Dedifferentiated amniotic fluid mesenchymal stem cell (primary cell): ENCODE measurements around the gene CBY1.

ENCODE experiments used
- DNase-seq: peaks from one replicate; pipeline ENCODE4 v3.0.0-alpha.2; 2016; ENCODE audit errors: extremely low spot score

CBY1 gene

DNA sequence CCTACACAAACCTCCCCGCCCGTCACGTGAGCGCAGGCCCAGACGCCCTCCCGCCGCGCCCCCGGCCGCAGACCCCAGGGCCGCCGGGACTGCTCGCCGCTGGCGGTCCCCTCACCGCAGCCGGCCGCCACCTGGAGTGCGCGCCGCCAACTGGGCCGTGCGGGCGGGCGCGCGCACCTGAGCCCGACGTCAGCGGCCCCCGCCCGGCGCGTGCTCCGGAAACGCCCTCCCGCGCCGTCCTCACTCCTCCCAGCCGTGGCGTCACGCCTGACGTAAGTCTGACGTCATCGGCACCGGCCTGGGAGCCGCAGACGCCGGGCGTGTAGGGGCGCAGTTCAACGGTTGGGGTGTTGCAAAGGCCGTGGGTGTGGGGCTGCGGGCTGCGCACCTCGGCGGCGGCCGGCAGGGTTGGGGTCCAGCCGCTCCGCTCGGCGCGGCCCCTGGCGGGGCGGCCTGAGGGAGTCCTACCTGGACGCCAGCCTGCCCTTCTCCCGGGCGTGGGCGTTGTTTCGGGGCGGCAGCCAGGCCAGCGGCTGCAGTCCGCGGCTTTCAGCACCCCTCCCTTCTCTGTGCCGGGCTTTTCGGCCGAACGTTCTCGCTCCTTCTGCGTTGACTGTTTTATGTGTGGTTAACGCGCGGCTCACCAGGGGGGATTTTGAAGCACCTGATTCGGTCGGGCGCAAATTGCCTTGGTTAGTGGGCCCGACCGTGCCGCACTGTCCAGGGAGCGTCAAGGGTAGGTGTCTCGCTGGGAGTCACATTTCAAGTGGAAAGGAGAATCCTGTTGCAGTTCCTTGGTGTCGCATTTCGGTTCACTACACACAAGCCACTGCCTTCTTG, 44.6 kb downstream of the CBY1 start, which contains the start of gene JOSD1:
TSS of gene JOSD1 (minus strand) at position 155 of the 840 bp plus-strand sequence. CDS start 956 bp downstream, outside the sequence.
- DNase-seq: peak; percentile 82

DNA sequence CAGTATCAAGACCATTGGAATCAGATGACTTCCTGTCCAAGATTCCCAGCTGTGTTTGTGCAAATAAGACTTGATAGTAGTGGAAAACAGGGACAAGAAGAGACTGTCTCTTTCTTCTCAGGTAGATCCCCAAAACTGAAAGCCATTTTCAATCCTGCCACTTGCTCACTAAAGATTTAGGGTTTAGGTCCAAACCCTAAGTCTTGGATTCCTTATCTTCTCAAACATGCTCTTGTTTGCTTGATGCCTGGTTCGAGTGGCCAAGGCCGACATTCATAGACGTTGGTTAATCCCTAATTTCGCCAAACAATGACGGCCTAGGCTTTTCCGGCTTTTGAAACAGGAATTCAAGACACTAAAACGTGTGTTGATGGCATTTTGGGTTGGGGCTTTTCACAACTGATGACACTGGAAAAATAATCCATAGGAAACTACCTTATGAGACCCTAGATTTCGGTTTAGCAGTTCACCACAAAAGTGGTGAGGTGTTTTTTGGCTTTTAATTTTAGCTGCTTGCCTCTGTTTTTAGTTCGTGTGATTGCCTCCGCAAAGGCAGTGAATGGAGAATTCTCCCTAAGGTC, 48.3 kb downstream of the CBY1 start:
- DNase-seq: no peak

DNA sequence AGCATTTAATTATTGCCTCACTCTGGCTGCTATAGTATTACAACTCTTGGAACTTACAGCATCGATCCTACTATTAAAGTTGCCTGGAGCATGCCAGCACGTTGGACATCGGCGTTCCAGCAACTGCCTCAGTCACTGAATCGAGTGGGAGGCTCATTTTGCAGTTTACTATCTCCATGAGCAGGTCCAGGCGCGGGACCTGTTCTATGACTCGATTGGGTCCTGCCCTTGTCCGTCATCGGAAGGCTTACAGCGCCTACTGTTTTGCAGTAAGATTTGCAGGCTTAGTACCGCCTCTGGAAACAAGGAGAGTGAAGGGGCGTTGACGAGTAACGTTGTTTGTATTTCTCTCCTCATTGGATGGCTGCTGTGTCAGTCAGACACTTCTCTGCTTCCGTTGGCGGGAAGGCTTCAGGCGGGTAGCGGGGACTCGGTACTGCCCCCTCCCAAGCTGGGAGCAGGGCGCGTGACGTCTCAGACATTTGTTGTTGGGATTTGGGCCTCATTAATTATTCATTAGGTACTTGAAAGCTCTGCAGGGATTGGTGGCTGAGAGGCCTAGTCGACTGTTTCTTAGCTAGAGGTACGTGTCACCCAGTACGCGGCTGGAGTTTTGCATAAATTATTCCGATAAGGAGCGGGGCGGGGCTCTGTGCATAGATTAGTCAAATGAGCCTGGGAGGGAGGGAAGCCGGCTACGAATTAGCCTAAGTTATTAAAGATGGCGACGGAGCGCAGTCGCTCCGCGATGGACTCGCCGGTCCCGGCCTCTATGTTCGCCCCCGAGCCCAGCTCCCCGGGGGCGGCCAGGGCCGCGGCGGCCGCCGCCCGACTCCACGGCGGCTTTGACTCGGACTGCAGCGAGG, 49.0 kb downstream of the CBY1 start, which contains the start of gene GTPBP1:
TSS of gene GTPBP1 (plus strand) at position 710 of the 866 bp plus-strand sequence. CDS start at position 722, 12 bp downstream.
- DNase-seq: peak; percentile 100

DNA sequence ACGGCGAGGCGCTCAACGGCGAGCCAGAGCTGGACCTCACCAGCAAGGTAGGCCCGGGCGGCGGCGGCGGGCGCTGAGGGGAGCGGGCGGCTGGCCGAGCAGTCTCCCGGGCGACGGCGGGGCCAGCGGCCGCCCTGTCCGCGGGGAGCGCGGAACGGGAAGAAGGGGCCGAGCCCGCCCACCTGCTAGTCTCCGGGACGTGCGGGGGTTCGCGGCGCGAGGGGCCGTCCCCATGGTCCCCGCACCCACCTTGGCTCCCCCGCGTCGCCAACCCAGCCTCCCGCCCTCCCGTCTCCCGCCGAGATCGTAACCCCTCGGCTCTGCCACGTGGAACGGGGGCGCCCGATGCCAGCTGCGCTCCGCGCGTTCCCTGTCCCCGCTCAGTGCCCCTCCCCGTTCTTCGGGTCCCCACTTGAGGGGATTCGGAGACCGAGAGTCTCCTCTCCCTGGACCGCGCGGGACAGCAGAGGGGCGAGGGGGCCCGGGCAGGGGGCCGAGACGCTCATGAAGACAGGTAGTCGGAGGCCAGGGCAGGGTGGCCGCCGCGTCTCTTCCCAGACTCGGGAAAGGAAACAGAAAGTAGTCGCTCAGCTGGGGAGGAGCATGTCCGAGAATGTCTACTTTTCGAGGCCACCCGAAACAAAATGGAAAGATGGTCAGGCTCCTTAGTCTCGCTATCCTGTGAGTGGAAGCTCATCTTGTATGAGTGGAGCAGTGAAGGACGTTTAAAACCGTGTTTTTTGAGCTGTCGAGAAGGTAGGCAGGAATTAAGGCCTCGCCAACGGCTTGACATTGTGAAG, 49.9 kb downstream of the CBY1 start:
- DNase-seq: no peak

DNA sequence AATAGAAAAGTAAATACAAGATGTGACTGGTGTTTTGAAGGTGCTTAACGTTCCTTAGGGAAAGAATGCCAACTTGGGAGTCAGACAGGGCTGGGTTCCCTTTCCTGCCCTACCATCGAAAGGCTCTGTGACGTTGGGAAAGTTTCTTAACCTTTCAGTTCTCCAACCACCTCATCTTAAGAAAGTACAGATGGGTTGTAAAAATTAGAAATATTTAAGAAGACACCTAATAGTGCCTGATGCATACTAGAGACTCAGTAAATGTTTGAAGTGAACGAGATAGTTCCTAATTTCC, 50.4 kb downstream of the CBY1 start:
- DNase-seq: no peak

DNA sequence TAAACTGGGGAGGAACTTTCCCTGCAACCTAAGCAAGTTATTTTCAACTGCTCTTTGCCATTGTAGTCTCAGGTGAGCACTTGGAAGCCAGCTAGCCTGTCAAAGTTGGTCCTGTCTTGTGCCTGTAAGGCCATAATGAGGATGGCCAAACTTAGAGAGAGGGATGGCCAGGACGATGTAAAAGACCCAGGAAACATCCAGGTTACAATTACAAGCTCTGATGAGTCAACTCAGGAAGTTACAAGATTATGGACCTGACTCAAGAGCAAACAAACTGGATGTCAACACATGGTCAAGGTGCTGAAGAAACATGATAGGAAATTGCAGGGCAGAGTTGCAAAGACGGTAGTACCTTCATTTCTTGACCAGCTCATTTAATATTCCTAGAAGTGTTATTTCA, 50.9 kb downstream of the CBY1 start:
- DNase-seq: no peak

DNA sequence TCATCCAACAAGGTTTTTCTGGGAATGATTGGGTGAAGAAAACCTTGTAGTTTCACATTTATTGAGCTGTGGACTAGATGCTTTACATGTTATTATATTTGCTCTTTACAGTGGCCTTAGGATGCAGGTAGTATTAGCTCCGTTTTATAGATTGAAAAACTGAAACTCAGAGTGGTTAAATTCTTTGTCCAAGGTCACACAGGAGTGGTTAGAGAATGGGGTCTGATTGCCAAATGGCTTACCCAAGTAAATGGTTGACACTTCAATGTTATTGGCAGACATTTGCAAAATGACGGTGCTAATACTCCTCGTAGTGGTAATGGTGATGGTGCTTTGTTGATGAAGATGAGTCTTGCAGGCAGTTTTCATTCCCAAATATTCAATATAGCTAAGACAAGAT, 51.5 kb downstream of the CBY1 start:
- DNase-seq: no peak

DNA sequence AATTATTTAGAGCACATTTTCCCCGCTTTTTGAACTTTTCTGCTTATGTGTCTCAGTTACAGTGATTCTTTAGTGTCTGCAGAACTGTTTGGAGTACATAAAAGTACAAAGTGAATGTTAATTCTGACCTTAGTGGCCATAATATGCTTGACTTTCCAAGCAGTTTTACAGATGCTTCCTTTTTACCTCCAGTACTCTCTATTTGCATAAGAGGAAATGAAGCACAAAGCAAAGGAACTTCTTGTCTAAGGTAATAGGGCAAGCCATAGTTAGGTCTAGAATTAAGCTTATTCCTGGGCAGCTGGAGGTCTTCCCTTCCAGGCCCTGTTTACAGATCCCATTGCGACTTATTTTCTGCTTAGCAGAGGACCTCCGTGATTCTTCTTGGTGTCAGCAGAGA, 52.9 kb downstream of the CBY1 start:
- DNase-seq: no peak

DNA sequence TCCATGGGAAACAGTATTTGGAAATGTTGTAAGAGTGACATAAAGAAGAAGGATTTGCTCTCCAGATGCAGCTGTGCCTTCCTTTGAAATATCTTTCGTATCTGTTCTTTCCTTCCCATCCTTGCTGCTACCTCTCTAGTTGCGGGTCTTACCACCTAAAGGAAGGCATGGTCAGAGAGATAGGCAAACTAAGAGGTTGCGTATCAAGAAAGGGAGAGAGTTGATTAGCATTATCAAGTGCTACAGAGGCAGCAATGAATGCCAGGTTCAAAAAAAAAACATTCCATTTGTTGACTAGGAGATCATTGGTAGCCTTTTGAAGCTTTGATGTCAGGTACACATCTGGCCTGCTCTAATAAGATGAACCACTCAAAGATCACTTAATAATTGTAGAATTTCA, 53.9 kb downstream of the CBY1 start:
- no peak for DNase-seq

DNA sequence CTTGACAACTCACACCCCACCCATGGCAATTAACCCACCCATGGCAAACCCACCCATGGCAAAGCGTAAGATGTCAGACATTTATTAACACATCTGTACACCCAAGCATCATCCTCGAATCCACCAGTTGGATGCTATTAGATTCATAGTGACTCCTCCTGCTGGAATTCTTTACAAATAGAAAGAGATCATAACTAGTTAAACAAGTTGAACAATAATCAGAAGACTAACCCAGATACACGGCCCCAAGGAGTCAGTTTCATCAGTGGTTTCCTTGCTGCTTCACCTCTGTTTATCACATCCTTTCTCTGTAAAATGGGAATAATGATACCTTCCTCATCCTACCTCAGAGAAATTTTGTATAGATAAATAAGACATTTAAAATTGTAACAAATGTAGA, 54.4 kb downstream of the CBY1 start:
- DNase-seq: no peak

DNA sequence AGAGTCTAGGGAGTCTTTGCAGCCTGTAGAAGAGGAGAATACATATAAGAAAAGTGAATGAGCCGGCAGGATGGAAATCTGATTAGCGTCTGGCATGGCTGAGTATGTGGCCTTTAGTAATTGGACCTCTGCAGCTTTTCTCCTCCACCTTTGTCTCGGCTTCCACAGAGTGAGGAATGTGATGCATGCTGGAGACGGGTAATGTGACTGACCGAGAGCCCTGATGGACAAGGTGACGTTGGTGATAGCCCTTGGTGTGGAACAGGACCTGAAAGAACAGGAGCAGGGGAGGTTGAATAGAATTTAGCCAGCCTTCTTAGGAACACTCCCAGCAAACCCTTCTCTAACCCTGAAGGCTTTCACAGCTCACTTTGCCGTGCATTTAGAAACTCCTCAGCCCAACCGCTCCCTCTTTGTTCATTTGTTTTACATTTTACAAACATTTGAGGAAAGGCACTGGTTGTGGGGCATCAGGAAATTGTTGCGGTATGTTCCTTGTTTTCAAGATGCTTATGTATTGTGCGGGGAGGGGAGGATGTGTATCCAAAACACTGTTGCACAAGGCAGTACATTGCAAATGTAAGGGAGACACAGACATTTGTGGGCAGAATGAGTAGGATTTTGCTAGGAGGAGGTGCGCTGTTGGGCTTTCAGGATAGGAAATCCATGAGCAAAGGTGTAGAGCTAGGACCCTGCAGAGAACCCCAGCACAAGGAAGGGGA, 56.2 kb downstream of the CBY1 start:
- no peak for DNase-seq

DNA sequence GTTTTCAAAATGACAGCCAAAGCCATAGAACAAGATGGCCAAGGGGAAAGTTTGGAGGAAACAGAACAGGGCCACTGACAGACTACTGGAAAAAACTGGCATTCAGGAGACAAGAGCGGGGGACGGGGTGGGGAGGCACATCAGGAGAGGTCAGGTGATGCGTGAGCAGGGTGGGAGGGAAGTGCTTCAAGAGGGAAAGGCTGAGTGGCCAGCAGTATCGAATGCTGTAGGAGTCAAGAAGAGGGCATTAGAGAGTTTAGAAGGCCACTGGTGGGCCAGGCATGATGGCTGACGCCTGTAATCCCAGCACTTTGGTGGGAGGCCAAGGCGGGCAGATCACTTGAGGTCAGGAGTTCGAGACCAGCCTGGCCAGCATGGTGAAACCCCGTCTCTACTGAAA, 57.5 kb downstream of the CBY1 start:
- DNase-seq: no peak

DNA sequence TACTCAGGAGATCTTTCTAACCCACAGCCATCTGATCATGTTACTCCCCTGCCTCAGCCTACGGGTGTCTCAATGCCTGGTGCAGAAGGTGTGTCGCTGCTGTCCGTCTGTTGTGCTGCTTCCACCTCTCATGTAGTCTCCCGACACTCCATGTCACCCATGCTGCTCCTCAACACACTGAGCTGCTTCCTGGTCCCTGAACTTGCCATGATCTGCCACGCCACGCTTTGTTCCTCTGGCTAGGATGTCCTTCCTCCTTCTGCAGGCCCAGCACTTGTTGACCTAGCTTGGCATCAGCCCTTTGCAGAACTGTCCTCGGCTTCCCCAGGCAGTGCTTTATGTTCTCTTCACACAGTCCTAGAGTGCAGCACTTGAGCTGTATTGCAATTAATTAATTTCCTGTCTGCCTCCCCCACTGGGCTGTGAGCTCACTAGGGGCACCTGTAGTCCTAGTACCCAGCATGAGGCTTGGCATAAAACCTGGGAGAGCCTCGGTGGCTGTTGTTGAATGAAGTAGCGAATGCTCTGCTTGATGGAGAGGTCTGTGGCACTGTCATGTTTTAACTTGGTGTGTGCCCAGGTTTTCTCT, 58.8 kb downstream of the CBY1 start:
- DNase-seq: no peak

DNA sequence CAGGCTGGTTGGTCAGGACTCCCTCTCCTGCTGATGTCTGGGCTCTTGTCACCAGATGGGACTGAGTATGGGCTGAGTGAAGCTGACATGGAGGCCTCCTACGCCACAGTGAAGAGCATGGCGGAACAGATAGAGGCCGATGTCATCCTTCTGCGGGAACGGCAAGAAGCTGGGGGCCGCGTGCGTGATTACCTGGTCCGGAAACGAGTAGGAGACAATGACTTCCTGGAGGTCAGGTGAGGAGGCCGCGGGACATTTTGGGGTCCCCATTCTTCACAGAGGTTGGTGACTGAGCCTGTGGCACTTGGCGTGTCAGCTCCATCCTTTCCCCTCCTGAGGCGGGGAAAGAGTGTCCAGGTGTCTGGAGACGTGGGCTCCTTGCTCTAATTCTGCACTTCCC, 59.4 kb downstream of the CBY1 start:
- no peak for DNase-seq

DNA sequence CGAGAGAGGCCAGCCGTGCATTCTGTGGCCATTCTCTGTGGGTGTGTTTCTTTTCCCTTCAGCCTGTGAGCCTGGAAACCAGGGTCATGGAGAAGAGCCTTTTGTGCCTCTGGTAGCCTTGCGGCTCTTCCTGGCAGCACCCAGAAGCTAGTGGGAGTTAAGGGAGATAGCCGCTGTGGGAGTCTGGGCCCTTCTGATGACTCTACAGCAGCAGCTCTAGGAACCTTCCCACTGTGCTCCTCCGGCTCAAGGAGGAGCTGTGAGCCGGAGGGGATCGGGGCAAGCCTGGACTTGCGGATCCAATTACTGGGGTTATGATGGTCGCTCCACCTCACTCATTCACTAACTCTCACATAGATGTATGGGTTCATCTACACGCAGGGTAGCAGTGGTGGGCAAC, 59.8 kb downstream of the CBY1 start:
- no peak for DNase-seq

DNA sequence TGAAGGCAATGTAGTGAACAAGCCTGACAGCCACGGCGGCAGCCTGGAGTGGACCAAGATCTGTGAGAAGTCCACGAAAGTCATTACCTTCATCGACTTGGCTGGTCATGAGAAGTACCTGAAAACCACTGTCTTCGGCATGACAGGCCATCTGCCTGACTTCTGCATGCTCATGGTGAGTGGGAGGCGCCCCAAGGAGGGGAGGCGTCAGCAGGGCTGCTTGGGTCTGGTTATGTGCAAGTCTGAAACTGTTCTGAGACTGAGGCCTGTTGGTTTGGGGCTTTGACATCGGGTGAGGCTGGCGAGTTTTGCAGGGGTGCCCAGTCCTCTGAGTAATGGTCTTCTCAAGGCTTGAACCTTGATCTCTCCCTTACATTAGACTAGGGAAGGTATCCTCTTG, 60.4 kb downstream of the CBY1 start:
- DNase-seq: no peak

DNA sequence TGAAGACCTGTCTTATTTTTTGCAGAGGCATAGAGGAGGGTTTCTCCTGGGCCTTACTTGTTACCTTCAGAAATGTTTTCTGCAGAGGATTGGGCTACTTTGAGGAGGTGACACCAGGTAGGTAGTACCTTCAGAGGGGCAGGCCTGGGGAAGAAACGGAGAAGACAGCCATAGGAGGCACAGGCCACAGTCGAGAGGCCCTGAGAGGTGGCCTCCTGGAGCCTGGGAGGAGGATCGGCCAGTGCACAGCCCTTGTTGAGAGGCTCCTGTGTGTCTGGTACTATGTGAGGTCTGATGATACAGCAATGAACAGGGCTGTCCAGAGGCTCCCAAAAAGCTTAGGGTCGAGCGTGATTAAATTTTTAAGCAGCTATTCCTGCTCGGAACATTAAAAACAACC, 60.8 kb downstream of the CBY1 start:
- DNase-seq: no peak

DNA sequence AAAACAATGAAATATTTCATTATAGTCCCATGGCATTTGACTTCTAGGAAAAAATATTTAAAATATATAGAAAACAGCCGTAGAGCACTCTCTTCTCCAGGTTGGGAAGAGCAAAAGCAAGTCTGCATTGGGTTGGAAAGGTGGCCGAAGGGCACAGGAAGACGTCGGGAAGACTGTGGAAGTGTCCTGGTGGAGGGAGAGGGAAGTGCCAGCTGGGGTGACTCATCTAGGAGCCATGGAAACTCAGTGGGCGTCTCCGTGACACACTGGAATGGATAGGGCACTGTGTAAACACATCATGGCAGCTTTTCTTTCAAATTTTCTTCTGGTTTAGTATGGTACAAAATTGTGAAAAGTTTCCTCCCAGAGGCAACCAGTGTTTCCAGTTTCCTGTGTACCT, 62.0 kb downstream of the CBY1 start:
- peak; percentile 87 for DNase-seq

DNA sequence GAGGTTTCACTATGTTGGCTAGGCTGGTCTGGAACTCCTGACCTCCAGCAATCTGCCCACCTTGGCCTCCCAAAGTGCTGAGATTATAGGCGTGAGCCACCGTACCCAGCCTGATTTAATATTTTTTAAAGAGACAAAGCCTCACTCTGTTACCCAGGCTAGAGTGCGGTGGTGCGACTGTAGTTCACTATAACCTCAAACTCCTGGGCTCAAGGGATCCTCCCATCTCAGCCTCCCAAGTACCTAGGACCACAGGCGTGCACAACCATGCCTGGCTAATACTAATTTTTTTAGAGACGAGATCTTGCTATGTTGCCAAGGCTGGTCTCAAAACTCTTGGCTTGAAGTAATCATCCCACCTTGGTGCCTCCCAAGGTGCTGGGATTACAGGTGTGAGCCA, 62.8 kb downstream of the CBY1 start:
- DNase-seq: no peak

DNA sequence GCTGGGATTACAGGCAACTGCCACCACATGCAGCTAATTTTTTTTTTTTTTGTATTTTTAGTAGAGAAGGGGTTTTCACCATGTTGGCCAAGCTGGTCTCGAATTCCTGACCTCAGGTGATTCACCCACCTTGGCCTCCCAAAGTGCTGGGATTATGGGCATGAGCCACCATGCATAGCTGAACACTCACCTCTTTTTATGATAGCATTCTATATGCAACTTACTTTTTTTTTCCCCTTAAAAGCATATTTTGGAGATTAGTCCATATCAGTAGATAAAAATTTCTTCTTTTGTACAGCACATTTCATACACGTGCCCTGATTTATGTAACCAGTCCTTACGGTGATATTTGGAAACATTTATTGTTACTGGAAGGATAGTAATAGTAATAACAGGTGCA, 63.9 kb downstream of the CBY1 start:
- no peak for DNase-seq

DNA sequence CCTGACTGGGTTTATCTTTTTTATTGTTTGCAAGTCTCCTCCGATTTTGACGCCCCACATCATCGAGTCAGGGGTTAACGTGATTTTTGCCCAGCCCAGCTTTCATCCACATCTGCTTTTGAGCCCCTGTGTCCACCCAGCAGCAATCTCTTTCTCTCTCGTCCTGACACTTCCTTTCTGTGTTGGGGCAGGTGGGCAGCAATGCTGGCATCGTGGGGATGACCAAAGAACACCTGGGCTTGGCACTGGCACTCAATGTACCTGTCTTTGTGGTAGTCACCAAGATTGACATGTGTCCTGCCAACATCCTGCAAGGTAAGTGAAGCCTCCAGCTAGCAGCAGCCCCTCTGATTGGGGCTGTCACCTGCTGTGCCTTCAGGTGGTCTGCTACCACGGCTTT, 65.1 kb downstream of the CBY1 start:
- DNase-seq: no peak
